ENCODE results near the gene PHACTR2.

DNA sequence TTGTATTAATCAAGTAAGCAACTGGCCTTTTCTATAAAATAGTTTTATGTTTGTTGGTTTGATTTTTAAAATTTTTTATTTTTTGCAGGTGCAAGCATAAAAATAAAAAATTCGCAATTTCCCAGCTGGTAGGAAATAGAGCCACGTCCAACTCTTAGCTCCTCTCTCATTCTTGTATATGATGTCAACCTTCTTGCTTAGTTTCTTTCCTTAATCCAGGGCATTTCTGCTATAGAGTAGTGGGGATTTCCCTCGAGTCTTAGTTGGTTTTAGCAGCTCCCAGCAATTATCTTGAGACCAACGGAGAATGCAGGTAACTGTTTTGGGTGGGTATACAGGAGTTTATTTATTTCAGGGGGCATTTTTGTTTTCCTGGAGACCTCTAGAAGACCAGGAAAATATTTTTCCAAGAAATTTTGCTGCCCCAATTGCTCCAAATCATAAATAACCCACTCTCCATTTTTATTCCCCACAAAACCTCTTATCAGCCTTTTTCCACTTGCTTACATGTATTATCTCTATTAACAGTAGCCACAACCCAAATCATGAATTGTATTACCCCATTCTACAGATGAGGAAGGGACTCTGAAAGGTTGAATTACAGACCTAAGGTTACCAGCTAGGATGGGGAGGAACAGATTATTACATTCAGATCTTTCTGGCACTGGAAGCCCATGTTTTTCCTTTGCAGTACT lies 18.4 kb downstream of the PHACTR2 start:
- TF ChIP-seq, protein P1, sequence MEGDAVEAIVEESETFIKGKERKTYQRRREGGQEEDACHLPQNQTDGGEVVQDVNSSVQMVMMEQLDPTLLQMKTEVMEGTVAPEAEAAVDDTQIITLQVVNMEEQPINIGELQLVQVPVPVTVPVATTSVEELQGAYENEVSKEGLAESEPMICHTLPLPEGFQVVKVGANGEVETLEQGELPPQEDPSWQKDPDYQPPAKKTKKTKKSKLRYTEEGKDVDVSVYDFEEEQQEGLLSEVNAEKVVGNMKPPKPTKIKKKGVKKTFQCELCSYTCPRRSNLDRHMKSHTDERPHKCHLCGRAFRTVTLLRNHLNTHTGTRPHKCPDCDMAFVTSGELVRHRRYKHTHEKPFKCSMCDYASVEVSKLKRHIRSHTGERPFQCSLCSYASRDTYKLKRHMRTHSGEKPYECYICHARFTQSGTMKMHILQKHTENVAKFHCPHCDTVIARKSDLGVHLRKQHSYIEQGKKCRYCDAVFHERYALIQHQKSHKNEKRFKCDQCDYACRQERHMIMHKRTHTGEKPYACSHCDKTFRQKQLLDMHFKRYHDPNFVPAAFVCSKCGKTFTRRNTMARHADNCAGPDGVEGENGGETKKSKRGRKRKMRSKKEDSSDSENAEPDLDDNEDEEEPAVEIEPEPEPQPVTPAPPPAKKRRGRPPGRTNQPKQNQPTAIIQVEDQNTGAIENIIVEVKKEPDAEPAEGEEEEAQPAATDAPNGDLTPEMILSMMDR (IDR thresholded peaks at IDR 0.05; ENCODE audit: insufficient read depth, low read depth, low read length), result no peak
- no peak for TF ChIP-seq EZH2 (IDR thresholded peaks at IDR 0.05; ENCODE audit: insufficient read depth, low read length)

Measured in astrocyte (in vitro differentiated cells and primary cell).